A549 (cell line): Measurements from ENCODE around the gene ING2. TPM values are rescaled to one million over a fixed set of nuclear protein-coding genes. Genes with fewer than 3 reads are reported as not detected.
A peak's percentile ranks its signal among the peaks of the same experiment; 100 is the strongest.

Source experiments
- ATAC-seq, 2 experiments: fragments of 200-7000 bp in 1 of 2; fragments of >200 bp in 1 of 2; cut with Nextera tagmentation in 1 of 2; cut with Tn5 transposase in 1 of 2; 3 replicates each; pipeline versions ENCODE4 v1.8.0 to v1.9.1; 2018 to 2020; ENCODE audit warnings: mild to moderate bottlenecking in 1 of 2, moderate library complexity in 1 of 2
- CTCF ChIA-PET: fragments of 300-600 bp; sonication (Branson Sonifier 250); formaldehyde crosslinking; extraction: SDS; loops from one replicate; lab custom pipeline; 2021; ENCODE audit warnings: antibody characterized with exemption, inconsistent platforms; lab: Yijun Ruan, JAX
- POLR2A ChIA-PET: fragments of 350-600 bp; formaldehyde crosslinking; extraction: SDS; loops from one replicate; lab custom pipeline; 2021; ENCODE audit warnings: antibody characterized with exemption, inconsistent platforms; lab: Yijun Ruan, JAX
- DNase-seq, 2 experiments: peaks; one replicate each; pipeline versions ENCODE4 v3.0.0 to v3.0.0-alpha.2; 2011 to 2016; ENCODE audit warnings: low read depth in 1 of 2, low spot score in 1 of 2
- FAIRE-seq: peaks from 2 replicates; lab custom pipeline; 2011; peaks lifted over from hg19 to GRCh38; lab: Jason Lieb, UNC
- H3K27ac ChIP-seq, 2 experiments: fragments of >200 bp; sonication (Bioruptor Twin); formaldehyde crosslinking; 3 replicates each; pipeline ENCODE4 v1.5.1; 2016 to 2017
- H3K4me1 ChIP-seq: fragments of >200 bp; sonication (Bioruptor Twin); formaldehyde crosslinking; 3 replicates; pipeline ENCODE4 v1.6.1; 2016
- H3K4me2 ChIP-seq: fragments of >200 bp; sonication (Bioruptor Twin); formaldehyde crosslinking; 3 replicates; pipeline ENCODE4 v1.6.1; 2016
- H3K4me3 ChIP-seq: fragments of >200 bp; sonication (Bioruptor Twin); formaldehyde crosslinking; 3 replicates; pipeline ENCODE4 v1.5.1; 2016
- H3K9me3 ChIP-seq: fragments of >200 bp; sonication (Bioruptor Twin); formaldehyde crosslinking; 3 replicates; pipeline ENCODE4 v1.6.1; 2016
- BCL3 ChIP-seq: fragments of >200 bp; sonication (Bioruptor Twin); formaldehyde crosslinking; IDR thresholded peaks from 3 replicates; pipeline ENCODE4 v1.6.1; 2016
- CBX2 ChIP-seq: fragments of 200-600 bp; sonication (generic); IDR thresholded peaks from 2 replicates; pipeline ENCODE4 v1.6.1; 2016; ENCODE audit warnings: low read depth, mild to moderate bottlenecking, borderline replicate concordance
- CBX8 ChIP-seq: fragments of 200-600 bp; sonication (generic); IDR thresholded peaks from 2 replicates; pipeline ENCODE4 v1.6.1; 2016
- CTCF ChIP-seq: fragments of >200 bp; sonication (Bioruptor Twin); formaldehyde crosslinking; IDR thresholded peaks from 3 replicates; pipeline ENCODE4 v1.5.1; 2016
- ELK1 ChIP-seq: fragments of 150-350 bp; IDR thresholded peaks from 2 replicates; pipeline ENCODE4 v1.6.1; 2014; ENCODE audit warnings: low read depth, mild to moderate bottlenecking, low read length
- FOSB ChIP-seq: fragments of 250-450 bp; sonication (Bioruptor Pico); IDR thresholded peaks from 2 replicates; pipeline ENCODE4 v1.5.0; 2020; ENCODE audit warnings: mild to moderate bottlenecking, moderate library complexity
- HDAC2 ChIP-seq: fragments of 200-600 bp; sonication (generic); IDR thresholded peaks from 2 replicates; pipeline ENCODE4 v1.6.1; 2016
- HES2 ChIP-seq: fragments of >200 bp; sonication (Bioruptor Twin); formaldehyde crosslinking; IDR thresholded peaks from 2 replicates; pipeline ENCODE4 v1.6.1; 2016
- HOXA7 ChIP-seq: fragments of 250-450 bp; sonication (Bioruptor Pico); IDR thresholded peaks from 2 replicates; pipeline ENCODE4 v1.5.0; 2020; ENCODE audit warnings: mild to moderate bottlenecking, moderate library complexity
- HOXB5 ChIP-seq: fragments of 250-450 bp; sonication (Bioruptor Pico); IDR thresholded peaks from 2 replicates; pipeline ENCODE4 v1.5.0; 2020; ENCODE audit warnings: mild to moderate bottlenecking, moderate library complexity
- JUN ChIP-seq, 2 experiments: fragments of >200 bp; sonication (Bioruptor Twin); formaldehyde crosslinking; IDR thresholded peaks; 2 replicates in 1 of 2; 3 replicates in 1 of 2; pipeline ENCODE4 v1.6.1; 2016 to 2017
- JUNB ChIP-seq: fragments of >200 bp; sonication (Bioruptor Twin); formaldehyde crosslinking; IDR thresholded peaks from 2 replicates; pipeline ENCODE4 v1.6.1; 2016
- KDM1A ChIP-seq: fragments of 200-600 bp; sonication (generic); IDR thresholded peaks from 2 replicates; pipeline ENCODE4 v1.6.1; 2016; ENCODE audit warnings: low read depth, mild to moderate bottlenecking
- MAX ChIP-seq: IDR thresholded peaks from 2 replicates; pipeline ENCODE4 v1.6.1; 2012
- MYC ChIP-seq: IDR thresholded peaks from 2 replicates; pipeline ENCODE4 v1.6.1; 2012; ENCODE audit warnings: mild to moderate bottlenecking, inconsistent platforms, low read length, improper control_type of control experiment, borderline replicate concordance
- NR3C1 ChIP-seq: fragments of >200 bp; sonication (Bioruptor Twin); formaldehyde crosslinking; IDR thresholded peaks from 3 replicates; pipeline ENCODE4 v1.6.1; 2017
- POLR2A ChIP-seq: IDR thresholded peaks from 2 replicates; pipeline ENCODE4 v1.6.1; 2012; ENCODE audit warnings: mild to moderate bottlenecking, low read length
- POLR2AphosphoS2 ChIP-seq: conservative IDR thresholded peaks from 2 replicates; pipeline ENCODE4 v1.6.1; 2012; ENCODE audit warnings: low read length, improper control_type of control experiment, inconsistent platforms
- RCOR1 ChIP-seq: fragments of 150-350 bp; IDR thresholded peaks from 2 replicates; pipeline ENCODE4 v1.6.1; 2014; ENCODE audit warnings: antibody characterized with exemption, low read length, low read depth
- TP53 ChIP-seq: fragments of 250-450 bp; sonication (Bioruptor Pico); IDR thresholded peaks from 2 replicates; pipeline ENCODE4 v1.5.0; 2021; ENCODE audit warnings: mild to moderate bottlenecking, moderate library complexity
- USF2 ChIP-seq: fragments of 450-650 bp; IDR thresholded peaks from 2 replicates; pipeline ENCODE4 v1.6.1; 2014; ENCODE audit warnings: antibody characterized with exemption
- ZC3H11A ChIP-seq: fragments of 450-650 bp; IDR thresholded peaks from 2 replicates; pipeline ENCODE4 v1.6.1; 2014; ENCODE audit warnings: antibody characterized with exemption, mild to moderate bottlenecking
- ZFP36 ChIP-seq: fragments of 450-650 bp; IDR thresholded peaks from 2 replicates; pipeline ENCODE4 v1.6.1; 2014; ENCODE audit warnings: borderline replicate concordance; ENCODE audit not compliant: partially characterized antibody
- ZSCAN20 ChIP-seq: fragments of 250-450 bp; sonication (Bioruptor Pico); IDR thresholded peaks from 2 replicates; pipeline ENCODE4 v1.8.0; 2022; ENCODE audit warnings: mild to moderate bottlenecking, moderate library complexity
- WGBS: methylation state at CpG from one replicate; pipeline ENCODE4 v1.1.6; 2017; ENCODE audit errors: missing lambda C conversion rate; 5-methylcytosine and 5-hydroxymethylcytosine counted together
- polyA plus RNA-seq, 4 experiments: library from polyadenylated mRNA; depleted of rRNA in 3 of 4; stranded (reverse); fragments of >200 nt; fragmentation: RNase III in 1 of 4; extraction: RNeasy Plus Mini Kit Qiagen cat#74134 plus additional on column Dnase treatment in 1 of 4; gene quantifications; 2 replicates in 3 of 4; 3 replicates in 1 of 4; pipeline ENCODE4 v1.2.3, GENCODE V29; 2011 to 2017

The ING2 gene
- polyA plus RNA-seq, 2 of the 4 experiments (the other 2 are of a cell fraction): 14.8 to 16.9 TPM

- WGBS: 44% methylated on average over 8 of the region's 8 CpGs
- no peak overlapping the region for H3K4me3 ChIP-seq
- no peaks in the 10 kb centered on the region for H3K4me1 ChIP-seq
- DNase-seq: no peak
- CTCF ChIA-PET: no interaction called here
- no peak overlapping the region for H3K27ac ChIP-seq
- H3K4me2 ChIP-seq: no peak overlapping the region
- no peak for FAIRE-seq
- TF ChIP-seq NR3C1: no peak
- TF ChIP-seq ELK1: no peak
- TF ChIP-seq MYC: no peak
- TF ChIP-seq MAX: no peak
- TF ChIP-seq ZFP36: no peak
- TF ChIP-seq CBX2: no peak
- no peak for TF ChIP-seq HOXA7 (CRISPR knock-in tag)
- no peak for TF ChIP-seq KDM1A
- no peak for TF ChIP-seq HES2
- no peak for TF ChIP-seq JUNB
- no peak for TF ChIP-seq HOXB5 (CRISPR knock-in tag)
- TF ChIP-seq CBX8: no peak
- no peak for TF ChIP-seq BCL3
- no peak for TF ChIP-seq CTCF
- TF ChIP-seq USF2: no peak
- POLR2A ChIA-PET: no interaction called here
- H3K9me3 ChIP-seq: no peaks in the 10 kb centered on the region
- peak in 1 of 2 experiments; percentile 30; a peak in 1 of 6 replicates for ATAC-seq
Observed at GRCh38 chr4:183554878-183555585, 50.2 kb downstream of the ING2 start.

GRCh38 chr4:183556947-183557346 lies 52.1 kb downstream of the ING2 start:
- ChIA-PET POLR2A (no interaction called here), CTCF (no interaction called here)
- Histone ChIP-seq H3K27ac (no peak overlapping the region), H3K4me2 (no peak overlapping the region), H3K4me1 (no peaks in the 10 kb centered on the region)
- FAIRE-seq (no peak), DNase-seq (no peak)
- TF ChIP-seq HOXA7 (CRISPR knock-in tag) (no peak), ZC3H11A (no peak)
- TF ChIP-seq, all 56 proteins: peak for 0
- Histone ChIP-seq H3K4me3 (no peak overlapping the region), H3K9me3 (no peaks in the 10 kb centered on the region)
- WGBS: 24% methylated on average over 3 of the region's 3 CpGs
- no peak for ATAC-seq

GRCh38 chr4:183557611-183558010 lies 52.8 kb downstream of the ING2 start:
- DNase-seq: no peak
- H3K27ac ChIP-seq: no peak overlapping the region
- ChIA-PET POLR2A (no interaction called here), CTCF (no interaction called here)
- TF ChIP-seq HDAC2 (no peak), POLR2A (no peak), TP53 (CRISPR knock-in tag) (no peak), POLR2AphosphoS2 (no peak), HES2 (no peak), CBX8 (no peak), CTCF (no peak), RCOR1 (no peak), ZSCAN20 (no peak), ZC3H11A (no peak), JUN (IDR thresholded peaks at IDR 0.05) (no peak), FOSB (CRISPR knock-in tag) (no peak), ZFP36 (no peak)
- H3K4me1 ChIP-seq: no peaks in the 10 kb centered on the region
- FAIRE-seq: no peak
- no peak overlapping the region for H3K4me3 ChIP-seq
- no peak overlapping the region for H3K4me2 ChIP-seq
- no peaks in the 10 kb centered on the region for H3K9me3 ChIP-seq
- 81% methylated on average over 6 of the region's 6 CpGs for WGBS
- ATAC-seq: no peak
